NCI-H1092 (cell line): ENCODE results near the gene ST7.
"Not testable (repeated sequence)": the region's sequence is repeated elsewhere in the genome, so short reads cannot be mapped to it uniquely, and the experiment has no call there.

Experiments
- DNase-seq: peaks from one replicate; lab custom pipeline; 2025; lab: John Stamatoyannopoulos, UW

The ST7 gene

DNA sequence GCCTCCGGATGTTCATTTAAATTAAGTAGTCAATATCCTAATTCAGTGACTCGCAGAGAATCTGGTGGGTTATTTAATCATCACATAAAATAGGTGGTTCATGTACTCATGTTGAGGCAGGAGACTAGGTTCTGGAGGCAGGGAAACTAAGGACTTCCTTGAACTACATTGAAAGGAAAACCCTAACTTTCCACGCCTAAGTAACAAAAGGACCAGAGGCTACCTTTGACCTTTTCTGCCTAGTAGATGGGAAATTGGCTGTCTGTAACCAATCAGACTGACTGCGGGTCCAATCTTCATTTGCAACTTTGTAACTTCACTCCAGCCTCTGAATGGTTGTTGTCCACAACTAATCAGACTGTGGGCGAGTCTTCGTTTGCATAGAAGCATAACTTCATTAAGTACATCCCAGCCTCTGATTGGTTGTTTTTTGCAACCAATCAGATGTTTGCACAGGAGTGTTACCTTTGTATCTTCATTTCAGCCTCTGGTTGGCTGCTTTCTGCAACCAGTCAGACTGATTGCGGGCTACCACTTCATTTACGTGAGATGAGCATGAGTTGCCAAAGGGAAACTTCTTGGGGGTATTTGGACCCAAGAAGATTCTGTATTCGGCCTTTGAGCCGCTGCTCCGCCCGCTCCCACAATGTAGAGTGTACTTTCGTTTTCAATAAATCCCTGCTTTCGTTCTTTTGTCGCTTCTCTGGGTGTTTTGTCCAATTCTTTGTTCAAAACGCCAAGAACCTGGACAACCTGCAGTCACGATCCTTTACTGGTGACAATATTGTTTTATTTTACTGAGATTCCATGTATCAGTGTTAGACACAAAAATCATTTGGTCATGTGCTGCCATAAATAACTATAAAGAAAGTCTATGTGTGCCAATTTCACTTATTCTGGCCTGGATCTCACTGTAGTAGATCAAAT lies 1.7 kb upstream of the ST7 start:
- DNase-seq: no peak

DNA sequence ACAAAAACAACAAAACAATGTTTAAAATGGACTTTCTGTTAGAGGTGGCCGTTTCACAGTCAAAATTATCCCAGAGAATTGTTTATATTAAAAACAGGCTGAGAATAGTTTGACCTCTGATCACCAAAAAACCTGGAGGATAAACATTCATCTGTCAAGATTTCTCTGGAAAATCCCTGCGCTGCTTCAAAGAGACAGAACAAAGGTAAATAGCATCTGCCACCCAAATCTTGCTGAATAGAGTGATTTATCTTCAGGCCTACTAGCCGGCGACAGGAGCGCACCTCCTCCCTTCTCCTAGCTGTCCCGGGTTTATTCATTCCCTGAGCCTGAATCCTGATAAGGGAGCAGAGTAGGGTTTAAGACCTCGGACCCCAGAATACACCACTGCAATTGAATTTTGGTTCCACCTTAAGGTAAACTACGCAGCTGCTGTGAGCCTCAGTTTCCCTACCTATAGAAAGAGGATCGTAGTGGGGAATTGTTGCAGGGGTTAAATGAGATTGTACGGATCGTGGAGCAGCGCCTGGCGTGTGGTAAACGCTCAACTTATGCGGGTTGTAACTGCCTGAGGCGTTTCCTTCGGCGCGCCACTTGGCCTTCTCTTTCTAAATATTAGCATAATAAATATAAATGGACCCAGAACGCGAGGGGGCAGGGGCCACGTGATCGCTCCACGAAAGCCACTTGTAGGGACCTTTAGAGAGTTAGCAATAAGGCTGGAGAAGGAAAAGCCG lies 498 bp upstream of the ST7 start:
- DNase-seq: peak; percentile 61

DNA sequence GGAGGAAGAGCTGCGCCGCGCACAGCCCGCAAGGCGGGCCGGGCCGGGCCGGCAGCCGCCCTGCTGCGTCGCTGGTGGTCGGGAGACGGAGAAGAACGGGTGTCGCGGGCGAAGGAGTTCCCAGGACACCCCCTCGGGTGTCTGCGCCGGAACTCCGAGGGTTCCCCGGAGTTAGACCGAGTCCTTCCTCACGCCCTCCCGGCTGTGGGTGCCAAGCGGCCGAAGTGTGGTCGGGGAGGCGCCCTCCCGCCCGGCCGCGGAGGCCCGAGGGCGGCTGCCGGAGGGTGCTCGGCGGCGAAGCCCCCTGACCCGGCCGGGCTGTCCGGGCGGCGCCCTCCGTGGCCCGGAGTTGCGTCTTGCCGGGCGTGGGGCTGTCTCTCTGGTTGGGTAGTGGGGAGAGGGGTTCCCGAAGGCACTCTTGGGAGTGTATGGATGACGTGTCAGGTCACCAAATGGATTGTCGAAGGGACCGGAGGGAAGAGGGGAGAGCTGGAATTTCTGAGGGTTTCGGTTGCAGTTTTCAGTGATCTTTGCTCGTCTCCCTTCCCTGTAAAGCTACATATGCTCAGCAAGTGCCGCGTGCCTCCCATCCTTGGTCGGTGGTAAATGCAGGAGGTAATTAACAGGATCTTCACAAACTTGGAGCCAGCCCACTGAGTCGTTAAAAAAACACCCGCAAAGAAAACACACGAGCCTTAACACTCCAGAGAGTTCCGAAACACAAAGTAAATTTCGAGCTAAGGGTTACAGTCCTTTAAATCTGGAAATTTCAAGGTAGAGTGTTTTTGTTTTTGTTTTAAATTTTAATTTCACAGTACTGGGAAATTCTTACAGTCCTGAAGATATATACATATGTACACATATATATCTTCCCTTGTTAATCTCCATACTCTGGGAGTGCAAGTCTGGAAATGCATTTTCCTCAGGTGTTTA lies 871 bp downstream of the ST7 start:
- peak; percentile 62 for DNase-seq

- no peak for DNase-seq
Observed at GRCh38 chr7:116955340-116955739, 2.0 kb downstream of the ST7 start.

- DNase-seq: no peak
Observed at GRCh38 chr7:116955801-116956476, 2.6 kb downstream of the ST7 start.

DNA sequence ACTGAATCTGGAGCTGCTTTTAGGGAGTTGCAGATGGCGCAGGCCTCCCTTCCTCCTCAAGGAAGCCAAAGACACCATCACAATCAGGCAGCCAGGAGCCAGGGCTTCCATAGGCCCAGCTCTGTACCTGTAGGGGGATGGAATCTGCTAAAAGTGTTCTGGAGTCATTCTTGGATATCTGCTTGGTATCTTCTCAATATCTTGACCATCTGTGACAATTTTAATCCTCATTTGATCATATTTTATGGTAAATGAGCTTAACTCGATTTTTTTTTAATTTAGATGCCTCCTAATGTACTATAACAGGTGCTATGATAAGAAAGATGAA lies 3.1 kb downstream of the ST7 start:
- DNase-seq: no peak

DNA sequence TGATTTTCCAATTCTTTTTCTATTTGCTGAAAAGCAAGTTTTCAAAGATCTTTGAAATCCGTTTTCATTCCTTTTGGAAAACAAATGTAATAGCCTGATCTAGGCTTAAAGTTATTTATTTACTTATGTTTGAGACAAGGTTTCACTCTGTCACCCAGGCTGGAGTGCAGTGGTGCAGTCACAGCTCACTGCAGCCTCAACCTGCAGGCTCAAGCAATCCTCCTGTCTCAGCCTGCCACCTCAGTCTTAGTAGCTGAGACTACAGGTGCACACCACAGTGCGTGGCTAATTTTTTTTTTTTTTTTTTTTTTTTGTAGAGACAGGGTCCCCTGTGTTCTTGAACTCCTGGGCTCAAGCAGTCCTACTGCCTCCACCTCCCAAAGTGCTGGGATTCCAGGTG lies 4.6 kb downstream of the ST7 start:
- DNase-seq: no peak

- DNase-seq: not testable (repeated sequence)
Observed at GRCh38 chr7:116961966-116962673, 8.8 kb downstream of the ST7 start.

DNA sequence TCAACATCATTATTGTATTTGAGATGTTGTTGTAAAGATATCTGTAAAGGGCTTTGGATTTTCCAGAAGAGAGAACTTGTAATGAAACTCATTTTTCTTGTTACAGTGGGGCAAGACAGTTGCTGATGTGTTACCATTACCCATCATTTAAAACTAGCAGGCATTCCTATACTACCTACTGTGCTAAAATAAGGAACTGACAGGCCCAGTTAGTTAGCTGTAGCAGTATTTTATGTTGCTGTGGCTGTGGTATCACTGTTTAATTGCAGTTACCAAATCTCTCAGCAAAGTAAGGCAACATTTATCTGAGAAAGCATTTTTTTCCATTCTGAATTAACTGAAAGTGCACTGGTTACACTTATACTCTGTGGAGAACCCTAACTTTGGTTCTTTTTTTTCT lies 9.9 kb downstream of the ST7 start:
- DNase-seq: no peak

DNA sequence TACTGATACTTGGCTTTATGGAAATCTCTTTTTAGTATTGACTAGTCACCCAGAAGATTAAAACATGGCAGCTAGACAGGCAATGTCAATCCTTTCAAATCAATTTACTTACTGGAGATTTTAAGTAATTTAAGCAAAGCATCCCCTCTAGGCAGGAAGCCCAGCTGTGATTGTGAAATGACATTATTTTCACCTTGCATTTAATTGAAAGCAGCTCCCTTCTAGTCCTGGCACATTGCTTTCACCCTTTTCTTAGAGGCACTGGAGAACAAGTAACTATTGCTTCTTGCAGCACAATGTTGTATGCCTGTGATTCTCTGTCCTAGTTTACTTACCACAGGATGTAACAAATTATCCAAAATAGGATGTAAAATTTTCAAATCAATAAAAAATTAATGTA lies 13.3 kb downstream of the ST7 start:
- DNase-seq: no peak

- DNase-seq: no peak
Observed at GRCh38 chr7:116967254-116967922, 14.1 kb downstream of the ST7 start.

GRCh38 chr7:116967983-116968382 lies 14.7 kb downstream of the ST7 start:
- DNase-seq: no peak

DNA sequence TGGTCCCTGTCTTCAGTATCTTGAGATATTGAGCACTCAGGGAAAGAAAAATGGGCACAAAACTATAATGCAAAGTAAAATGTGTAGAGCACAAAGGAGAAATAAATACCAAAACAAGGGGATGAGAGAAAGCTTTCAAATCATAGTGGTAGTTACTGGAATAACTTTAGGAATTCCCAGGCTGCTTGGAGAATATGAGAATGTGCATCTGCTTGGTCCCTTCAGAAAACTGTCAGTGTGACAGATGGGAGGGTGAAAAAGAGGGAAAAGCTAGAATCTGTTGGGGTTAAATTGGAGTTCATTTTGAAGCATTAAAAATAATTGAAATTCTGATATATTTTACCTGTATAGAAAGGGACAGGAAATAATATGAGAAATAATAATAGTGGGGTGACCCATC lies 15.3 kb downstream of the ST7 start:
- no peak for DNase-seq

DNA sequence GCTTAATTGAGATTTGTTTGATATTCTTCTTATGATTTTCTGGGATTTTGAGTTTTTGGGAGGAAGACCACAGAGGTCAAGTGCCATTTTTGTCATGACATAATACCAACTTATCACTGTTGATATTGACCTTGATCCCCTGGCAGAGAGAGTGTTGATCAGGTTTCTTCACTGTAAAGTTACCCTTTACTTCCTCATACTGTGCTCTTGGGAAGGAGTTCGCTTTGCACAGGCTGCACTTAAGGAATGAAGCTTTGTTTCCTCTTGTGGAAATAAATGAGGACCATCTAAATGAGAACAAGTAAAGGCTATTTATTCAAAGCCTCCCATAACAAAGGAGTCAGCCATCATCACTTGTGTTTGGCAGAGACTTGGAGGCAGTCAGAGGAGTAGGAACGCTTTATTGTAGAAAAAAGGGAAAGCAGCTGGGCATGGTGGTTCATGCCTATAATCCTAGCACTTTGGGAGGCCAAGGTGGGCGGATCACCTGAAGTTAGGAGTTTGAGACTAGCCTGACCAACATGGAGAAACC lies 16.1 kb downstream of the ST7 start:
- no peak for DNase-seq

GRCh38 chr7:116970238-116970910 lies 17.1 kb downstream of the ST7 start:
- DNase-seq: no peak

GRCh38 chr7:116971153-116971552 lies 17.9 kb downstream of the ST7 start:
- DNase-seq: not testable (repeated sequence)

- DNase-seq: no peak
Observed at GRCh38 chr7:116971869-116972268, 18.6 kb downstream of the ST7 start.

DNA sequence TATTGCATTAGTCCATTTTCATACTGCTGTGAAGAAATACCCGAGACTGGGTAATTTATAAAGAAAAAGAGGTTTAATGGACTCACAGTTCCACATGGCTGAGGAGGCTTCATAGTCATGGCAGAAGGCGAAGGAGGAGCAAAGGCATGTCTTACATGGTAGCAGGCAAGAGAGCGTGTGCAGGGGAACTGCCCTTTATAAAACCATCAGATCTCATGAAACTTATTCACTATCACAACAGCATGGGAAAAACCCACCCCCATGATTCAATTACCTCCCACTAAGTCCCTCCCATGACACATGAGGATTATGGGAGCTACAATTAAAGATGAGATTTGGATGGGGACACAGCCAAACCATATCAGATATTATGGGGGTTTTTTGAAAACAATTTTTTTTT lies 21.7 kb downstream of the ST7 start:
- not testable (repeated sequence) for DNase-seq

DNA sequence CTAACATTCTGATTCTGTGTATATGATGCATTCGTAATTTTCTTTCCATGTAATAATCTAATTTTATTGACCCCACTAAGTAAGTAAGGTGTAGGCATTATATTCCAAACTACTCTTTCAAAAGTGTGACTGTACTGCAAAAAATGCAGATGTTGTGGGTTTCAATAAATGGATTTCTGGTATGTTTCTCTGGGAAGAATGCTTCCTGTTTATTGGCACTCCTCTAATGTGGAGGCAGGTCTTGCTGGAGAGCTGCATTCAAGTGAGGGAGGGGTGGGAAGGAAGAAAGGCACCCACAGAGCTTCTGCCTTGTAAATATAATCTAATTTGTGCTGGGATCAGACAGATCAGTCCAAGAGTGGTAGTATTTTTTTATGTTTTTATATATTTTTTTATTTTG lies 23.9 kb downstream of the ST7 start:
- DNase-seq: no peak

- DNase-seq: no peak
Observed at GRCh38 chr7:116978006-116978405, 24.7 kb downstream of the ST7 start.
